Osteocyte (in vitro differentiated cells): ENCODE results near the gene MOB3A. TPM values are rescaled to one million over a fixed set of nuclear protein-coding genes. Genes with fewer than 3 reads are reported as not detected.
A peak's percentile ranks its signal among the peaks of the same experiment; 100 is the strongest.

Experiments used
- DNase-seq: peaks from one replicate; pipeline ENCODE4 v3.0.0; 2021; ENCODE audit warnings: mixed read lengths; ENCODE audit not compliant: unreplicated experiment; ENCODE audit errors: extremely low spot score
- H3K27ac Mint-ChIP-seq: one replicate; pipeline ENCODE4 v1.8.0; 2021; ENCODE audit warnings: mild to moderate bottlenecking, mixed read lengths; ENCODE audit not compliant: unreplicated experiment
- H3K27me3 Mint-ChIP-seq: one replicate; pipeline ENCODE4 v1.8.0; 2021; ENCODE audit warnings: mixed read lengths; ENCODE audit not compliant: unreplicated experiment
- H3K36me3 Mint-ChIP-seq: one replicate; pipeline ENCODE4 v1.8.0; 2021; ENCODE audit warnings: mixed read lengths; ENCODE audit not compliant: unreplicated experiment
- H3K4me1 Mint-ChIP-seq: one replicate; pipeline ENCODE4 v1.8.0; 2021; ENCODE audit warnings: mixed read lengths; ENCODE audit not compliant: unreplicated experiment
- H3K4me3 Mint-ChIP-seq: one replicate; pipeline ENCODE4 v1.8.0; 2021; ENCODE audit warnings: mild to moderate bottlenecking, moderate library complexity, mixed read lengths; ENCODE audit not compliant: unreplicated experiment
- H3K9me3 Mint-ChIP-seq: one replicate; pipeline ENCODE4 v1.8.0; 2021; ENCODE audit warnings: mixed read lengths; ENCODE audit not compliant: unreplicated experiment
- total RNA-seq: library from RNA; stranded (reverse); gene quantifications from 2 replicates; pipeline ENCODE4 v1.2.1, GENCODE V29; 2021
- TF ChIP-seq, protein P1 (sequence below): fragments of 200-600 bp; sonication (generic); IDR thresholded peaks from 2 replicates; pipeline ENCODE4 v1.5.0; 2021; ENCODE audit warnings: antibody characterized with exemption, mild to moderate bottlenecking, moderate library complexity

Gene MOB3A
- total RNA-seq, 1 donor from 2014 or later, result 50.6 TPM

GRCh38 chr19:2064788-2065524 lies 31.2 kb downstream of the MOB3A start:
- no peak overlapping the region for H3K4me3 Mint-ChIP-seq
- no peak for DNase-seq
- TF ChIP-seq, protein P1, sequence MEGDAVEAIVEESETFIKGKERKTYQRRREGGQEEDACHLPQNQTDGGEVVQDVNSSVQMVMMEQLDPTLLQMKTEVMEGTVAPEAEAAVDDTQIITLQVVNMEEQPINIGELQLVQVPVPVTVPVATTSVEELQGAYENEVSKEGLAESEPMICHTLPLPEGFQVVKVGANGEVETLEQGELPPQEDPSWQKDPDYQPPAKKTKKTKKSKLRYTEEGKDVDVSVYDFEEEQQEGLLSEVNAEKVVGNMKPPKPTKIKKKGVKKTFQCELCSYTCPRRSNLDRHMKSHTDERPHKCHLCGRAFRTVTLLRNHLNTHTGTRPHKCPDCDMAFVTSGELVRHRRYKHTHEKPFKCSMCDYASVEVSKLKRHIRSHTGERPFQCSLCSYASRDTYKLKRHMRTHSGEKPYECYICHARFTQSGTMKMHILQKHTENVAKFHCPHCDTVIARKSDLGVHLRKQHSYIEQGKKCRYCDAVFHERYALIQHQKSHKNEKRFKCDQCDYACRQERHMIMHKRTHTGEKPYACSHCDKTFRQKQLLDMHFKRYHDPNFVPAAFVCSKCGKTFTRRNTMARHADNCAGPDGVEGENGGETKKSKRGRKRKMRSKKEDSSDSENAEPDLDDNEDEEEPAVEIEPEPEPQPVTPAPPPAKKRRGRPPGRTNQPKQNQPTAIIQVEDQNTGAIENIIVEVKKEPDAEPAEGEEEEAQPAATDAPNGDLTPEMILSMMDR, result no peak
- H3K4me1 Mint-ChIP-seq, result peaks cover 25% of the 10 kb centered on the region
- H3K9me3 Mint-ChIP-seq, result no peaks in the 10 kb centered on the region
- no peaks in the 10 kb centered on the region for H3K36me3 Mint-ChIP-seq
- no peaks in the 10 kb centered on the region for H3K27me3 Mint-ChIP-seq
- no peak overlapping the region for H3K27ac Mint-ChIP-seq

- Mint-ChIP-seq H3K4me1 (peaks cover 25% of the 10 kb centered on the region), H3K36me3 (no peaks in the 10 kb centered on the region), H3K27ac (no peak overlapping the region), H3K9me3 (no peaks in the 10 kb centered on the region), H3K27me3 (no peaks in the 10 kb centered on the region), H3K4me3 (no peak overlapping the region)
- TF ChIP-seq, protein P1, result no peak
- no peak for DNase-seq
Observed at GRCh38 chr19:2064395-2064787, 31.7 kb downstream of the MOB3A start.

GRCh38 chr19:2063824-2064223 lies 32.3 kb downstream of the MOB3A start:
- TF ChIP-seq, protein P1, result no peak
- Mint-ChIP-seq H3K4me3 (peak overlapping the region; percentile 8), H3K4me1 (peaks cover 31% of the 10 kb centered on the region), H3K27me3 (no peaks in the 10 kb centered on the region), H3K27ac (no peak overlapping the region), H3K36me3 (no peaks in the 10 kb centered on the region), H3K9me3 (no peaks in the 10 kb centered on the region)
- no peak for DNase-seq

DNA sequence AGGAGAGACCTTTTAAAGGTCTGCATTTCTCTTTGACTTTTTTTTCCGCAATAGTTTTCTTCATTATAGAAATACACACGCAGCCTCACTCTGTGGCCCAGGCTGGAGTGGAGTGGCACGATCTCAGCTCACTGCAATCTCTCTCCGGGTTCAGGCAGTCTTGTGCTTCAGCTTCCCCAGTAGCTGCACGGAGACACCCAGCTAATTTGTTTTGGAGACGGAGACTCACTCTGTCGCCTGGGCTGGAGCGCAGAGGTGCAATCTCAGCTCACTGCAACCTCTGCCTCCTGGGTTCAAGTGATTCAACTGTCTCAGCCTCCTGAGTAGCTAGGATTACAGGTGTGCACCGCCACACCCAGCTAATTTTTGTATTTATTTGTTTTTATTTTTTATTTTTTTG lies 33.4 kb downstream of the MOB3A start:
- TF ChIP-seq, protein P1, result no peak
- DNase-seq, result no peak
- Mint-ChIP-seq H3K27me3 (no peaks in the 10 kb centered on the region), H3K27ac (peak overlapping the region; percentile 93), H3K9me3 (no peaks in the 10 kb centered on the region), H3K4me3 (peak overlapping the region; percentile 82), H3K36me3 (no peaks in the 10 kb centered on the region), H3K4me1 (peaks cover 36% of the 10 kb centered on the region)

DNA sequence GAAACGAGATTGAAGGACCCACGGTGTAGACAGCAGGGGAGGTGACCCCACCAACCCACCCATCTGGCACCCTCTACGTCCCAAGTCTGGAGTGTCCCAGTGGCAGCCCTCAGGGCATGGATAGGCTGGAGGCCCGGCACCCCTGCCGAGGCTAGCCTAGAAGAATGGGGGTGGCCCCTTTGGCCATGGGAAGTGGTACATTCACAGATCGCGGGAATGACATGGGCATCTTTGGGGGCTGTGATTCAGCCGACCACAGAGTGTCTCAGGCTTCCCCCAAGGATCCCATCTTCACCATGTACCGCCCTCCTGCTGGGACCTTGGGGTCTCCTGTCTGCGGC lies 33.8 kb downstream of the MOB3A start:
- H3K9me3 Mint-ChIP-seq, result no peaks in the 10 kb centered on the region
- H3K27me3 Mint-ChIP-seq, result no peaks in the 10 kb centered on the region
- H3K4me1 Mint-ChIP-seq, result peaks cover 36% of the 10 kb centered on the region
- DNase-seq, result no peak
- TF ChIP-seq, protein P1, result no peak
- H3K36me3 Mint-ChIP-seq, result no peaks in the 10 kb centered on the region
- H3K4me3 Mint-ChIP-seq, result peak overlapping the region; percentile 82
- peak overlapping the region; percentile 93 for H3K27ac Mint-ChIP-seq
